IMR-90 (cell line): ENCODE data around the gene RMND5A. TPM values are rescaled to one million over a fixed set of nuclear protein-coding genes. Genes with fewer than 3 reads are reported as not detected.

ENCODE experiments used
- ATAC-seq: fragments of 200-7000 bp; cut with Tn5 transposase; 2 replicates; pipeline ENCODE4 v1.9.1; 2020; ENCODE audit warnings: low read depth, mild to moderate bottlenecking, moderate library complexity
- BruUV-seq: library from RNA; stranded (reverse); fragments of 400-500 nt; replicated peaks from 2 replicates; lab custom pipeline; 2021; lab: Mats Ljungman, UMichigan
- CTCF ChIA-PET: fragments of 300-600 bp; formaldehyde crosslinking; extraction: SDS; loops from one replicate; lab custom pipeline; 2021; ENCODE audit warnings: antibody characterized with exemption; lab: Yijun Ruan, JAX
- POLR2A ChIA-PET: fragments of 300-600 bp; sonication (Branson Sonifier 250); formaldehyde crosslinking; loops from one replicate; lab custom pipeline; 2022; ENCODE audit warnings: antibody characterized with exemption; ENCODE audit not compliant: unreplicated experiment; lab: Charles Lee
- DNase-seq: peaks from one replicate; pipeline ENCODE4 v3.0.0; 2013
- H2AFZ ChIP-seq: replicated peaks from 2 replicates; pipeline ENCODE3; 2013; ENCODE audit warnings: low read length, mild to moderate bottlenecking; ENCODE audit not compliant: poor library complexity
- H2AK5ac ChIP-seq: 2 replicates; pipeline ENCODE4 v1.6.1; 2013; ENCODE audit warnings: low read depth, low read length, inconsistent platforms
- H2AK9ac ChIP-seq: replicated peaks from 2 replicates; pipeline ENCODE3; 2013; ENCODE audit warnings: mild to moderate bottlenecking, low read depth, low read length, moderate library complexity; ENCODE audit not compliant: poor library complexity
- H2BK120ac ChIP-seq: 2 replicates; pipeline ENCODE4 v1.6.1; 2013; ENCODE audit warnings: low read depth, low read length, inconsistent platforms
- H2BK15ac ChIP-seq: 3 replicates; pipeline ENCODE4 v1.6.1; 2013; ENCODE audit warnings: low read depth, low read length, inconsistent platforms
- H2BK20ac ChIP-seq: 2 replicates; pipeline ENCODE4 v1.6.1; 2013; ENCODE audit warnings: low read depth, mild to moderate bottlenecking, inconsistent platforms, low read length, moderate library complexity
- H2BK5ac ChIP-seq: 2 replicates; pipeline ENCODE4 v1.6.1; 2013; ENCODE audit warnings: mild to moderate bottlenecking, low read depth, low read length, inconsistent platforms; ENCODE audit not compliant: poor library complexity, severe bottlenecking
- H3K14ac ChIP-seq: replicated peaks from 2 replicates; pipeline ENCODE4 v1.6.1; 2013; ENCODE audit warnings: low read depth, low read length, inconsistent platforms
- H3K18ac ChIP-seq: 2 replicates; pipeline ENCODE4 v1.6.1; 2013; ENCODE audit warnings: low read depth, low read length, control low read depth
- H3K23ac ChIP-seq: 2 replicates; pipeline ENCODE4 v1.6.1; 2013; ENCODE audit warnings: low read depth, low read length, inconsistent platforms
- H3K27ac ChIP-seq: 2 replicates; pipeline ENCODE4 v1.5.1; 2013; ENCODE audit warnings: mild to moderate bottlenecking, control low read depth, low read length; ENCODE audit not compliant: insufficient read depth
- H3K27me3 ChIP-seq: 2 replicates; pipeline ENCODE4 v1.6.1; 2013; ENCODE audit warnings: low read length; ENCODE audit not compliant: control insufficient read depth, insufficient read depth
- H3K36me3 ChIP-seq: 2 replicates; pipeline ENCODE4 v1.6.1; 2013; ENCODE audit warnings: low read length, mixed read lengths; ENCODE audit not compliant: control insufficient read depth, insufficient read depth
- H3K4ac ChIP-seq: 2 replicates; pipeline ENCODE4 v1.6.1; 2013; ENCODE audit warnings: low read depth, low read length, inconsistent platforms
- H3K4me1 ChIP-seq: 2 replicates; pipeline ENCODE4 v1.6.1; 2013; ENCODE audit warnings: low read length, mixed read lengths; ENCODE audit not compliant: control insufficient read depth, insufficient read depth
- H3K4me2 ChIP-seq: 2 replicates; pipeline ENCODE4 v1.6.1; 2013; ENCODE audit warnings: low read depth, mild to moderate bottlenecking, control low read depth, low read length, moderate library complexity
- H3K4me3 ChIP-seq: 2 replicates; pipeline ENCODE4 v1.5.1; 2013; ENCODE audit warnings: low read depth, mild to moderate bottlenecking, control low read depth, low read length, moderate library complexity; ENCODE audit not compliant: insufficient read depth
- H3K56ac ChIP-seq: 2 replicates; pipeline ENCODE4 v1.6.1; 2013; ENCODE audit warnings: low read length, inconsistent platforms; ENCODE audit not compliant: insufficient read depth; ENCODE audit errors: extremely low read depth
- H3K79me1 ChIP-seq, 2 experiments: 2 replicates each; pipeline ENCODE4 v1.6.1; 2013; ENCODE audit warnings: low read length in 2 of 2, inconsistent platforms in 1 of 2, low read depth in 1 of 2
- H3K9ac ChIP-seq: 2 replicates; pipeline ENCODE4 v1.6.1; 2013; ENCODE audit warnings: low read depth, low read length, control low read depth
- H3K9me1 ChIP-seq: 2 replicates; pipeline ENCODE4 v1.6.1; 2013; ENCODE audit warnings: low read length, inconsistent platforms; ENCODE audit not compliant: insufficient read depth
- H3K9me3 ChIP-seq: 2 replicates; pipeline ENCODE4 v1.6.1; 2013; ENCODE audit warnings: low read length; ENCODE audit not compliant: control insufficient read depth, insufficient read depth
- H4K20me1 ChIP-seq: 2 replicates; pipeline ENCODE4 v1.6.1; 2013; ENCODE audit warnings: low read length, inconsistent platforms; ENCODE audit not compliant: insufficient read depth
- H4K5ac ChIP-seq: 2 replicates; pipeline ENCODE4 v1.6.1; 2013; ENCODE audit warnings: mild to moderate bottlenecking, low read depth, low read length, control low read depth
- H4K8ac ChIP-seq, 2 experiments: 2 replicates each; pipeline ENCODE4 v1.6.1; 2013; ENCODE audit warnings: low read depth in 2 of 2, low read length in 2 of 2, control low read depth in 1 of 2, inconsistent platforms in 1 of 2
- H4K91ac ChIP-seq: 2 replicates; pipeline ENCODE4 v1.6.1; 2013; ENCODE audit warnings: low read depth, low read length, inconsistent platforms; ENCODE audit not compliant: insufficient read depth
- CEBPB ChIP-seq: IDR thresholded peaks from 2 replicates; pipeline ENCODE4 v1.6.1; 2012; ENCODE audit warnings: low read depth, low read length, improper control_type of control experiment
- CHD1 ChIP-seq: IDR thresholded peaks from 2 replicates; pipeline ENCODE4 v1.6.1; 2012; ENCODE audit warnings: low read depth, low read length, improper control_type of control experiment
- CTCF ChIP-seq: conservative IDR thresholded peaks from 2 replicates; pipeline ENCODE4 v1.5.1; 2012; ENCODE audit warnings: mild to moderate bottlenecking, low read depth, low read length, improper control_type of control experiment
- ELK1 ChIP-seq: fragments of 150-350 bp; IDR thresholded peaks from 2 replicates; pipeline ENCODE4 v1.6.1; 2016; ENCODE audit warnings: low read depth, mild to moderate bottlenecking, low read length, moderate library complexity, borderline replicate concordance
- FOS ChIP-seq: fragments of 150-350 bp; IDR thresholded peaks from 2 replicates; pipeline ENCODE4 v1.6.1; 2016; ENCODE audit warnings: low read depth, low read length
- MAFK ChIP-seq: IDR thresholded peaks from 2 replicates; pipeline ENCODE4 v1.6.1; 2012; ENCODE audit warnings: low read depth, low read length, improper control_type of control experiment
- MXI1 ChIP-seq: IDR thresholded peaks from 2 replicates; pipeline ENCODE4 v1.6.1; 2012; ENCODE audit warnings: low read depth, mild to moderate bottlenecking, low read length, moderate library complexity, borderline replicate concordance
- NFE2L2 ChIP-seq: fragments of 150-350 bp; IDR thresholded peaks from 2 replicates; pipeline ENCODE4 v1.6.1; 2016; ENCODE audit warnings: low read depth, mild to moderate bottlenecking, low read length
- POLR2A ChIP-seq: IDR thresholded peaks from 2 replicates; pipeline ENCODE4 v1.6.1; 2012; ENCODE audit warnings: mild to moderate bottlenecking, low read depth, low read length
- RAD21 ChIP-seq: IDR thresholded peaks from 2 replicates; pipeline ENCODE4 v1.6.1; 2012; ENCODE audit warnings: low read length, improper control_type of control experiment
- RCOR1 ChIP-seq: IDR thresholded peaks from 2 replicates; pipeline ENCODE4 v1.6.1; 2012; ENCODE audit warnings: mild to moderate bottlenecking, low read length, improper control_type of control experiment; ENCODE audit not compliant: insufficient replicate concordance
- RFX5 ChIP-seq: IDR thresholded peaks from 2 replicates; pipeline ENCODE4 v1.8.0; 2012; ENCODE audit warnings: low read depth, mild to moderate bottlenecking, low read length, moderate library complexity
- SMC3 ChIP-seq: fragments of 150-350 bp; IDR thresholded peaks from 2 replicates; pipeline ENCODE4 v1.6.1; 2016; ENCODE audit warnings: low read depth, mild to moderate bottlenecking, antibody characterized with exemption, low read length, moderate library complexity
- dilution Hi-C: fragments of 300-500 bp; cut with HindIII; formaldehyde crosslinking; loops from one replicate; pipeline ENCODE4 v1.14.3; 2018; ENCODE audit warnings: low sequenced_read_pairs; ENCODE audit not compliant: unreplicated experiment
- in situ Hi-C: fragments of 300-500 bp; cut with MboI; formaldehyde crosslinking; loops from 3 replicates; pipeline ENCODE4 v1.14.3; 2019; ENCODE audit warnings: low sequenced_read_pairs, inconsistent platforms, mixed read lengths
- intact Hi-C: fragments of 100-400 bp; cut with micrococcal nuclease; formaldehyde crosslinking; loops from 2 replicates; pipeline ENCODE4 v1.10.0; 2022
- polyA plus RNA-seq, 3 experiments: library from polyadenylated mRNA; depleted of rRNA; stranded (reverse); fragments of >200 nt; gene quantifications; 2 replicates each; pipeline ENCODE4 v1.2.3, GENCODE V29; 2012; ENCODE audit warnings: low replicate concordance in 1 of 3
- total RNA-seq: library from RNA; depleted of rRNA; stranded (reverse); fragments of >200 nt; gene quantifications from 2 replicates; pipeline ENCODE4 v1.2.3, GENCODE V29; 2012

Gene RMND5A
- total and polyA plus RNA-seq, 2 of the 4 experiments (the other 2 are of a cell fraction): 5.1 to 16.0 TPM

- H2AK9ac ChIP-seq: no peak overlapping the region
- H3K9ac ChIP-seq: no peak overlapping the region
- H2BK120ac ChIP-seq: no peak overlapping the region
- no peak overlapping the region for H3K4me3 ChIP-seq
- no peak overlapping the region for H3K14ac ChIP-seq
- TF ChIP-seq SMC3 (no peak), CTCF (no peak), MAFK (no peak), RAD21 (no peak), FOS (no peak), NFE2L2 (no peak), ELK1 (no peak), CHD1 (no peak), RFX5 (no peak), MXI1 (no peak), RCOR1 (no peak), CEBPB (no peak), POLR2A (no peak)
- ATAC-seq (no peak), DNase-seq (no peak)
- H2BK20ac ChIP-seq: no peak overlapping the region
- no peak overlapping the region for H4K91ac ChIP-seq
- no peak overlapping the region for H3K18ac ChIP-seq
- H4K5ac ChIP-seq: no peak overlapping the region
- dilution Hi-C loops: no loop called here
- BruUV-seq: no TSS peak
- H3K9me3 ChIP-seq: no peaks in the 10 kb centered on the region; the same call in 1 of the 2 replicates
- no peak overlapping the region for H3K56ac ChIP-seq
- H2BK15ac ChIP-seq: no peak overlapping the region
- H3K4me2 ChIP-seq: no peak overlapping the region
- H3K27me3 ChIP-seq: no peaks in the 10 kb centered on the region
- no peaks in the 10 kb centered on the region; the same call in 1 of the 2 replicates for H4K20me1 ChIP-seq
- no peak overlapping the region for H2AFZ ChIP-seq
- H3K27ac ChIP-seq: no peak overlapping the region
- H4K8ac ChIP-seq: no peak overlapping the region
- no peaks in the 10 kb centered on the region for H3K4me1 ChIP-seq
- no peak overlapping the region for H2AK5ac ChIP-seq
- POLR2A ChIA-PET: no interaction called here
- intact Hi-C loops: loop anchor here (5.0 kb wide), 1 partner anchor 1850 kb away; no protein-coding TSS in a partner anchor
- H3K4ac ChIP-seq: no peak overlapping the region
- in situ Hi-C loops: no loop called here
- no peak overlapping the region for H2BK5ac ChIP-seq
- CTCF ChIA-PET: no interaction called here
- no peak overlapping the region for H3K23ac ChIP-seq
- H3K9me1 ChIP-seq: 0 out of 2 replicates have a peak, but pooled peaks cover 5% of the 10 kb centered on the region
- peaks cover 15% of the 10 kb centered on the region in 2 experiments; a peak in 3 of 4 replicates for H3K79me1 ChIP-seq
- H3K36me3 ChIP-seq: no peaks in the 10 kb centered on the region
These were observed 26.8 kb downstream of the RMND5A start for GRCh38 chr2:86746939-86747338.
